GM12878 (cell line): ENCODE data around the gene IFNGR2. TPM values are rescaled to one million over a fixed set of nuclear protein-coding genes. Genes with fewer than 3 reads are reported as not detected.

ENCODE experiments used
- ASH2L ChIP-seq: fragments of 300-600, 200-600 bp; sonication (generic); IDR thresholded peaks from 2 replicates; pipeline ENCODE4 v1.6.1; 2017; ENCODE audit warnings: low read depth, mild to moderate bottlenecking, borderline replicate concordance
- ATF2 ChIP-seq: IDR thresholded peaks from 2 replicates; pipeline ENCODE4 v1.6.1; 2012; ENCODE audit warnings: low read length, inconsistent platforms
- CBX5 ChIP-seq: sonication (generic); IDR thresholded peaks from 2 replicates; pipeline ENCODE4 v1.6.1; 2016; ENCODE audit warnings: low read depth, moderate library complexity, mild to moderate bottlenecking, inconsistent platforms
- CHD1 ChIP-seq: IDR thresholded peaks from 2 replicates; pipeline ENCODE4 v1.6.1; 2012; ENCODE audit warnings: low read depth, low read length, improper control_type of control experiment
- CREB1 ChIP-seq: IDR thresholded peaks from 2 replicates; pipeline ENCODE4 v1.6.1; 2012; ENCODE audit warnings: low read depth, mild to moderate bottlenecking, inconsistent platforms
- FOS ChIP-seq: IDR thresholded peaks from 3 replicates; pipeline ENCODE4 v1.6.1; 2011; ENCODE audit warnings: borderline replicate concordance; ENCODE audit not compliant: insufficient read length; ENCODE audit errors: extremely low read depth
- IKZF2 ChIP-seq, 2 experiments: fragments of 450-650 bp; IDR thresholded peaks; 2 replicates each; pipeline ENCODE4 v1.6.1; 2017; ENCODE audit warnings: mild to moderate bottlenecking in 2 of 2, moderate library complexity in 2 of 2
- KAT2A ChIP-seq: conservative IDR thresholded peaks from 2 replicates; pipeline ENCODE4 v1.6.1; 2011; ENCODE audit warnings: low read depth, low read length; ENCODE audit not compliant: control insufficient read depth
- MAX ChIP-seq: IDR thresholded peaks from 2 replicates; pipeline ENCODE4 v1.6.1; 2012; ENCODE audit warnings: low read depth, low read length, improper control_type of control experiment
- MEF2B ChIP-seq: fragments of 450-650 bp; IDR thresholded peaks from 2 replicates; pipeline ENCODE4 v1.6.1; 2018; ENCODE audit warnings: mild to moderate bottlenecking, moderate library complexity; ENCODE audit not compliant: partially characterized antibody, poor library complexity, severe bottlenecking
- MTA3 ChIP-seq: IDR thresholded peaks from 2 replicates; pipeline ENCODE4 v1.6.1; 2012; ENCODE audit warnings: low read length, inconsistent platforms, borderline replicate concordance
- NBN ChIP-seq: fragments of 450-650 bp; IDR thresholded peaks from 2 replicates; pipeline ENCODE4 v1.6.1; 2016
- NFIC ChIP-seq: IDR thresholded peaks from 2 replicates; pipeline ENCODE4 v1.6.1; 2012; ENCODE audit warnings: low read depth, mild to moderate bottlenecking, inconsistent platforms, low read length, moderate library complexity
- SMAD1 ChIP-seq: fragments of 450-650 bp; IDR thresholded peaks from 2 replicates; pipeline ENCODE4 v1.6.1; 2018; ENCODE audit warnings: mild to moderate bottlenecking, low read depth; ENCODE audit not compliant: partially characterized antibody
- STAT3 ChIP-seq: IDR thresholded peaks from 2 replicates; pipeline ENCODE4 v1.6.1; 2011; ENCODE audit warnings: low read depth, low read length, improper control_type of control experiment
- USF1 ChIP-seq: IDR thresholded peaks from 2 replicates; pipeline ENCODE4 v1.6.1; 2011; ENCODE audit warnings: borderline replicate concordance, low read depth, mild to moderate bottlenecking, moderate library complexity, mixed read lengths, low read length; ENCODE audit not compliant: insufficient read depth; ENCODE audit errors: extremely low read length
- USF2 ChIP-seq: IDR thresholded peaks from 2 replicates; pipeline ENCODE4 v1.6.1; 2011; ENCODE audit warnings: low read depth, low read length, improper control_type of control experiment, borderline replicate concordance
- ZBTB40 ChIP-seq: fragments of 450-650 bp; IDR thresholded peaks from 2 replicates; pipeline ENCODE4 v1.6.1; 2016; ENCODE audit warnings: mild to moderate bottlenecking, moderate library complexity, borderline replicate concordance
- ZNF274 ChIP-seq: IDR thresholded peaks from one replicate; pipeline ENCODE4 v1.8.0; 2011; ENCODE audit not compliant: insufficient read length, insufficient read depth
- ZNF622 ChIP-seq: fragments of 450-650 bp; IDR thresholded peaks from 2 replicates; pipeline ENCODE4 v1.6.1; 2017; ENCODE audit warnings: mild to moderate bottlenecking, inconsistent platforms
- polyA plus RNA-seq, 11 experiments: library from polyadenylated mRNA; depleted of rRNA in 4 of 11; unstranded in 6 of 11; stranded (reverse) in 5 of 11; fragments of >200 nt; fragmentation: Nextera tagmentation in 4 of 11; fragmentation: Illumina TruSeq in 1 of 11; extraction: Ambion mirVana in 4 of 11; extraction: Trizol in 1 of 11; gene quantifications; 1 replicate in 1 of 11; 2 replicates in 10 of 11; pipeline versions ENCODE4 v1.2.1 to v1.2.3, GENCODE V29; 2011 to 2016; ENCODE audit warnings: inconsistent platforms in 2 of 11, missing spikeins in 2 of 11, low read depth in 1 of 11
- total RNA-seq, 4 experiments: library from RNA; depleted of rRNA in 3 of 4; stranded (reverse); fragments of >200 nt in 3 of 4; fragmentation: Illumina TruSeq in 1 of 4; extraction: Trizol in 1 of 4; gene quantifications; 2 replicates each; pipeline versions ENCODE4 v1.2.1 to v1.2.3, GENCODE V29; 2013 to 2021

The IFNGR2 gene
- total and polyA plus RNA-seq, 10 of the 15 experiments (the other 5 are each of a cell fraction or from before 2014, with no cell fraction given) = 23.6 to 98.8 (median 77.0) TPM

- TF ChIP-seq NFIC (peak; percentile 92), ZNF622 (no peak), ZNF274 (no peak), SMAD1 (peak; percentile 88), CREB1 (peak; percentile 52; the same call in 1 of the 2 replicates), STAT3 (no peak), FOS (no peak), USF2 (no peak), MEF2B (peak; percentile 100), MTA3 (0 out of 2 replicates have a peak, but pooled peaks have one; percentile 70), ATF2 (peak; percentile 100), NBN (no peak), CHD1 (no peak), ZBTB40 (peak; percentile 9; the same call in 1 of the 2 replicates), IKZF2 (IDR thresholded peaks at IDR 0.05) (peak; percentile 98), ASH2L (no peak), KAT2A (no peak), USF1 (no peak), MAX (no peak), CBX5 (no peak)
Observed at GRCh38 chr21:33441489-33442477, 38.6 kb downstream of the IFNGR2 start (continued).
